H1 (cell line): ENCODE measurements around the gene COQ10B. TPM values are rescaled to one million over a fixed set of nuclear protein-coding genes. Genes with fewer than 3 reads are reported as not detected.

Experiments
- CTCF ChIA-PET: fragments of 300-600 bp; sonication (Branson Sonifier 250); formaldehyde crosslinking; loops from one replicate; lab custom pipeline; 2021; ENCODE audit not compliant: partially characterized antibody; lab: Charles Lee
- POLR2A ChIA-PET: fragments of 300-600 bp; sonication (Branson Sonifier 250); formaldehyde crosslinking; loops from one replicate; lab custom pipeline; 2021; ENCODE audit warnings: inconsistent platforms; ENCODE audit not compliant: partially characterized antibody; lab: Charles Lee
- DNase-seq, 2 experiments: peaks; one replicate each; pipeline versions ENCODE4 v3.0.0 to v3.0.0-alpha.2; 2010 to 2022; ENCODE audit warnings: low spot score in 2 of 2, low read depth in 1 of 2, mixed read lengths in 1 of 2
- FAIRE-seq: peaks from 2 replicates; lab custom pipeline; 2011; peaks lifted over from hg19 to GRCh38; lab: Jason Lieb, UNC
- H2AFZ ChIP-seq: 2 replicates; pipeline ENCODE4 v1.8.1; 2012; ENCODE audit warnings: low read length, inconsistent platforms
- H2AK5ac ChIP-seq: 2 replicates; pipeline ENCODE4 v1.6.1; 2013; ENCODE audit warnings: low read depth, low read length
- H2BK120ac ChIP-seq: replicated peaks from 2 replicates; pipeline ENCODE3; 2013; ENCODE audit warnings: low read depth, low read length, inconsistent platforms
- H2BK12ac ChIP-seq: 2 replicates; pipeline ENCODE4 v1.6.1; 2013; ENCODE audit warnings: low read depth, low read length
- H2BK15ac ChIP-seq: 2 replicates; pipeline ENCODE4 v1.6.1; 2013; ENCODE audit warnings: low read length
- H2BK20ac ChIP-seq: 2 replicates; pipeline ENCODE4 v1.6.1; 2013; ENCODE audit warnings: low read length
- H2BK5ac ChIP-seq: 2 replicates; pipeline ENCODE4 v1.6.1; 2013; ENCODE audit warnings: low read depth, low read length
- H3K14ac ChIP-seq: 2 replicates; pipeline ENCODE4 v1.6.1; 2013; ENCODE audit warnings: inconsistent platforms; ENCODE audit not compliant: insufficient read length
- H3K18ac ChIP-seq: 2 replicates; pipeline ENCODE4 v1.6.1; 2013; ENCODE audit warnings: low read length; ENCODE audit errors: extremely low read depth
- H3K23ac ChIP-seq: 2 replicates; pipeline ENCODE4 v1.6.1; 2013; ENCODE audit warnings: inconsistent platforms; ENCODE audit not compliant: insufficient read length
- H3K23me2 ChIP-seq: 2 replicates; pipeline ENCODE4 v1.6.1; 2013; ENCODE audit warnings: low read depth, low read length
- H3K27ac ChIP-seq: 2 replicates; pipeline ENCODE4 v1.6.1; 2011; ENCODE audit warnings: low read depth, low read length, inconsistent platforms
- H3K27me3 ChIP-seq, 4 experiments: replicated peaks in 1 of 4; 1 replicate in 1 of 4; 2 replicates in 3 of 4; pipeline versions ENCODE4 v1.6.1 to v1.8.1; 2011 to 2013; ENCODE audit warnings: low read length in 3 of 4, mild to moderate bottlenecking in 3 of 4, inconsistent platforms in 2 of 4, mixed read lengths in 2 of 4, moderate library complexity in 1 of 4; ENCODE audit not compliant: control insufficient read depth in 3 of 4, insufficient read depth in 3 of 4; ENCODE audit errors: extremely low read depth in 1 of 4
- H3K36me3 ChIP-seq, 4 experiments: 2 replicates each; pipeline versions ENCODE4 v1.6.1 to v1.8.1; 2011 to 2013; ENCODE audit warnings: mild to moderate bottlenecking in 4 of 4, low read length in 3 of 4, moderate library complexity in 2 of 4, control low read depth in 1 of 4, inconsistent platforms in 1 of 4; ENCODE audit not compliant: insufficient read depth in 4 of 4, control insufficient read depth in 2 of 4
- H3K4ac ChIP-seq: replicated peaks from 2 replicates; pipeline ENCODE3; 2013; ENCODE audit warnings: low read length, low read depth, mixed read lengths, inconsistent platforms; ENCODE audit not compliant: insufficient read length
- H3K4me1 ChIP-seq, 4 experiments: replicated peaks in 1 of 4; 1 replicate in 1 of 4; 2 replicates in 3 of 4; pipeline versions ENCODE4 v1.6.1 to v1.8.1; 2011 to 2013; ENCODE audit warnings: low read length in 3 of 4, inconsistent platforms in 2 of 4, mixed read lengths in 1 of 4; ENCODE audit not compliant: insufficient read depth in 4 of 4, control insufficient read depth in 3 of 4
- H3K4me2 ChIP-seq, 2 experiments: 2 replicates each; pipeline versions ENCODE4 v1.6.1 to v1.8.1; 2011 to 2013; ENCODE audit warnings: low read depth in 2 of 2, low read length in 2 of 2, control low read depth in 1 of 2, inconsistent platforms in 1 of 2, mild to moderate bottlenecking in 1 of 2; ENCODE audit not compliant: insufficient read depth in 1 of 2
- H3K4me3 ChIP-seq, 4 experiments: fragments of 200-600, 300-600 bp in 1 of 4; sonication (generic), shearing (Covaris generic), sonication (Bioruptor Twin) in 1 of 4; 2 replicates each; pipeline versions ENCODE4 v1.5.1 to v1.8.1; 2011 to 2016; ENCODE audit warnings: low read length in 4 of 4, low read depth in 3 of 4, control low read depth in 2 of 4, inconsistent platforms in 2 of 4, mild to moderate bottlenecking in 2 of 4, mixed read lengths in 1 of 4, moderate library complexity in 1 of 4; ENCODE audit not compliant: insufficient read depth in 2 of 4; ENCODE audit errors: extremely low read depth in 1 of 4
- H3K56ac ChIP-seq: replicated peaks from 2 replicates; pipeline ENCODE3; 2013; ENCODE audit warnings: low read depth, mild to moderate bottlenecking, mixed read lengths, low read length, inconsistent platforms; ENCODE audit not compliant: insufficient read length
- H3K79me1 ChIP-seq: 2 replicates; pipeline ENCODE4 v1.6.1; 2013; ENCODE audit warnings: low read depth, low read length, control low read depth
- H3K79me2 ChIP-seq, 2 experiments: 2 replicates each; pipeline versions ENCODE4 v1.6.1 to v1.8.1; 2012 to 2013; ENCODE audit warnings: low read length in 2 of 2, mild to moderate bottlenecking in 2 of 2, inconsistent platforms in 1 of 2; ENCODE audit not compliant: insufficient read depth in 2 of 2, control insufficient read depth in 1 of 2
- H3K9ac ChIP-seq, 4 experiments: replicated peaks in 1 of 4; 1 replicate in 1 of 4; 2 replicates in 3 of 4; pipeline versions ENCODE4 v1.6.1 to v1.8.1; 2011 to 2013; ENCODE audit warnings: low read depth in 3 of 4, low read length in 3 of 4, control low read depth in 2 of 4, mild to moderate bottlenecking in 2 of 4, moderate library complexity in 2 of 4, inconsistent platforms in 1 of 4; ENCODE audit errors: extremely low read depth in 1 of 4
- H3K9me3 ChIP-seq, 2 experiments: 2 replicates each; pipeline versions ENCODE4 v1.6.1 to v1.8.1; 2012 to 2013; ENCODE audit warnings: mild to moderate bottlenecking in 2 of 2, moderate library complexity in 2 of 2, control low read depth in 1 of 2, inconsistent platforms in 1 of 2, low read depth in 1 of 2, low read length in 1 of 2, mixed read lengths in 1 of 2; ENCODE audit not compliant: insufficient read depth in 2 of 2
- H4K20me1 ChIP-seq, 2 experiments: replicated peaks in 1 of 2; 2 replicates each; pipeline versions ENCODE3 to v1.8.1; 2011 to 2013; ENCODE audit warnings: inconsistent platforms in 2 of 2, low read length in 2 of 2, mild to moderate bottlenecking in 1 of 2; ENCODE audit not compliant: insufficient read depth in 2 of 2, control insufficient read depth in 1 of 2
- H4K5ac ChIP-seq: 2 replicates; pipeline ENCODE4 v1.6.1; 2013; ENCODE audit warnings: low read length, low read depth, mixed read lengths, inconsistent platforms; ENCODE audit not compliant: insufficient read length
- H4K8ac ChIP-seq: 2 replicates; pipeline ENCODE4 v1.8.0; 2013; ENCODE audit warnings: mild to moderate bottlenecking, moderate library complexity, low read length, inconsistent platforms; ENCODE audit not compliant: insufficient read depth; ENCODE audit errors: extremely low read depth
- H4K91ac ChIP-seq: replicated peaks from 2 replicates; pipeline ENCODE3; 2013; ENCODE audit warnings: low read length, mixed read lengths, inconsistent platforms; ENCODE audit not compliant: insufficient read length
- PHF8 ChIP-seq: fragments of 200-600 bp; sonication (generic); conservative IDR thresholded peaks from 2 replicates; pipeline ENCODE4 v1.7.1; 2012; ENCODE audit warnings: low read depth, mild to moderate bottlenecking, inconsistent platforms, low read length, moderate library complexity
- SIN3A ChIP-seq, 2 experiments: IDR thresholded peaks in 1 of 2; conservative IDR thresholded peaks in 1 of 2; 2 replicates each; pipeline ENCODE4 v1.6.1; 2011 to 2012; ENCODE audit warnings: low read length in 2 of 2, improper control_type of control experiment in 1 of 2, low read depth in 1 of 2, mild to moderate bottlenecking in 1 of 2
- WGBS, 2 experiments: shearing (Covaris generic) in 1 of 2; methylation state at CpG; one replicate each; pipeline versions ENCODE4 v1.1.6 to v1.1.7; 2013 to 2015; ENCODE audit warnings: low lambda C conversion rate in 2 of 2, mixed read lengths in 2 of 2, inconsistent platforms in 1 of 2, low coverage in 1 of 2, missing lambda C conversion rate in 1 of 2; ENCODE audit not compliant: insufficient replicate concordance in 2 of 2, insufficient coverage in 1 of 2, insufficient read length in 1 of 2; ENCODE audit errors: extremely low coverage in 1 of 2, missing lambda C conversion rate in 1 of 2; 5-methylcytosine and 5-hydroxymethylcytosine counted together
- polyA plus RNA-seq, 7 experiments: library from polyadenylated mRNA; depleted of rRNA in 3 of 7; stranded (reverse) in 5 of 7; unstranded in 2 of 7; fragments of >200 nt in 5 of 7; fragments of 200-250 nt in 2 of 7; gene quantifications; 1 replicate in 5 of 7; 2 replicates in 1 of 7; 4 replicates in 1 of 7; pipeline versions ENCODE4 v1.2.1 to v1.2.3, GENCODE V29; 2011 to 2013; ENCODE audit warnings: missing spikeins in 2 of 7, mixed read lengths in 2 of 7
- total RNA-seq: library from RNA; stranded (reverse); fragmentation: NEBNext Ultra II Directional; extraction: Animal tissue kit (Norgen Biotek cat#: 25700); gene quantifications from 2 replicates; pipeline ENCODE4 v1.2.1, GENCODE V29; 2021

COQ10B gene
- total and polyA plus RNA-seq, 2 of the 8 experiments (the other 6 are each of a cell fraction or from before 2014, with no cell fraction given) = 1.9 to 17.3 TPM

DNA sequence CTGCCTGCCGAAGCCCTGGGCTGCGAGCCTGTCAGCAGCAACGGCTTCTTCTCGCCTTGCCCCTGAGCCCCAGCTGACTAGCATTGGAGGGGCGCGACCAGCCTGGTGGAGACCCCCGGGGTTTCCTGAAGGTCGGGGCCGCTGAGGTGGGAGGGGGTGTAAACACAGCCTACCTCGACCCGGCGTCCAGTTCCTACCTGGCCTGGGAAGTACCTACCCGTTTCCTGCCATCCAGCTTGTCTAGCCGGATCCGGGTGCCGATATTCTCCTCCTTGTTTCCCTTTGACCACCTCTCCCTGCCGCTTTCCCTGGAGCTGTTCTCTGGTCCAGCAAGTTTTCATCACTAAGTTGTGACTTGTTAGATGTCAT is 63.0 kb downstream of the COQ10B start:
- H3K79me2 ChIP-seq = peaks cover 0 to 52% of the 10 kb centered on the region in 2 experiments; a peak in 3 of 4 replicates
- peak overlapping the region; percentile 86; the same call in 1 of the 2 replicates for H4K8ac ChIP-seq
- H4K20me1 ChIP-seq = peaks cover 0 to 1% of the 10 kb centered on the region in 2 experiments
- H2BK15ac ChIP-seq = 0 out of 2 replicates have a peak overlapping the region, but pooled peaks have one; percentile 8
- peak overlapping the region; percentile 94 for H2BK5ac ChIP-seq
- H4K5ac ChIP-seq = peak overlapping the region; percentile 48
- ChIA-PET POLR2A (interaction anchor here (0.5 to 6.6 kb wide), 21 partner anchors 9 to 202 kb away, joined by 3 to 130 read pairs (median 6); partner anchors contain the start of genes HSPD1, HSPE1, MARS2 and SF3B1), CTCF (interaction anchor here (1.0 to 2.1 kb wide), 2 partner anchors 15 to 74 kb away, joined by 3 to 5 read pairs; no protein-coding TSS in a partner anchor)
- H2BK120ac ChIP-seq = no peak overlapping the region
- H3K14ac ChIP-seq = no peak overlapping the region
- peaks cover 0 to 9% (median 5%) of the 10 kb centered on the region in 4 experiments; a peak in 5 of 7 replicates for H3K4me1 ChIP-seq
- 5% methylated on average over 17 of the region's 17 CpGs; no CpG with 5 or more reads in 1 of the 2 experiments for WGBS, 2 experiments
- no peaks in the 10 kb centered on the region for H3K9me3 ChIP-seq
- TF ChIP-seq PHF8 (no peak), SIN3A (conservative IDR thresholded peaks at IDR 0.05 in 1 of 2, IDR thresholded peaks at IDR 0.05 in 1 of 2; ENCODE audit: low read depth in 1 of 2, low read length in 2 of 2) (0 out of 4 replicates have a peak, but pooled peaks of 1 of the 2 experiments have one; percentile 70)
- peak overlapping the region; percentile 81; the same call in 1 of the 2 replicates for H3K27ac ChIP-seq
- peak overlapping the region; percentile 93 for H3K18ac ChIP-seq
- no peak overlapping the region for H2AFZ ChIP-seq
- no peak overlapping the region for H2AK5ac ChIP-seq
- H2BK12ac ChIP-seq = no peak overlapping the region; the same call in 1 of the 2 replicates
- peaks cover 0 to 3% (median 0%) of the 10 kb centered on the region in 4 experiments; a peak in 1 of 8 replicates for H3K36me3 ChIP-seq
- peak overlapping the region; percentile 75 to 96 (median 90) for H3K4me3 ChIP-seq
- no peaks in the 10 kb centered on the region for H3K27me3 ChIP-seq
- FAIRE-seq (no peak), DNase-seq (no peak)
- H3K23me2 ChIP-seq = peaks cover 8% of the 10 kb centered on the region
- peak overlapping the region; percentile 86 for H3K4me2 ChIP-seq
- no peaks in the 10 kb centered on the region for H3K79me1 ChIP-seq
- H3K9ac ChIP-seq = peak overlapping the region; percentile 82 to 94 (median 92)
- H3K23ac ChIP-seq = no peak overlapping the region
- H3K56ac ChIP-seq = peak overlapping the region; percentile 47
- H4K91ac ChIP-seq = peak overlapping the region; percentile 52
- H2BK20ac ChIP-seq = no peak overlapping the region
- H3K4ac ChIP-seq = peak overlapping the region; percentile 61
